NCI-H345 treated with DMSO at 0.1 percent for 48 hours (cell line): Measurements from ENCODE around the gene TMEM202.
"Not testable (repeated sequence)": the region's sequence is repeated elsewhere in the genome, so short reads cannot be mapped to it uniquely, and the experiment has no call there.

Source experiments
- DNase-seq: peaks from one replicate; lab custom pipeline; 2025; ENCODE audit not compliant: unreplicated experiment; lab: John Stamatoyannopoulos, UW

TMEM202 gene, protein sequence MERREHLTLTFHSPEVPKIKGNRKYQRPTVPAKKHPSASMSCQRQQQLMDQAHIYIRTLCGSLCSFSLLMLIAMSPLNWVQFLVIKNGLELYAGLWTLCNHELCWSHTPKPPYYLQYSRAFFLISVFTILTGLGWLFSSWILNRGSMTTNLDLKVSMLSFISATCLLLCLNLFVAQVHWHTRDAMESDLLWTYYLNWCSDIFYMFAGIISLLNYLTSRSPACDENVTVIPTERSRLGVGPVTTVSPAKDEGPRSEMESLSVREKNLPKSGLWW

GRCh38 chr15:72397796-72398588 lies at the start of gene TMEM202:
TMEM202 (plus strand) TSS chr15:72398305; CDS start chr15:72398327, 22 bp downstream.
- no peak for DNase-seq

GRCh38 chr15:72353266-72353665 lies 44.8 kb upstream of the TMEM202 start:
- no peak for DNase-seq

GRCh38 chr15:72354496-72354895 lies 43.6 kb upstream of the TMEM202 start:
- DNase-seq, result no peak

DNA sequence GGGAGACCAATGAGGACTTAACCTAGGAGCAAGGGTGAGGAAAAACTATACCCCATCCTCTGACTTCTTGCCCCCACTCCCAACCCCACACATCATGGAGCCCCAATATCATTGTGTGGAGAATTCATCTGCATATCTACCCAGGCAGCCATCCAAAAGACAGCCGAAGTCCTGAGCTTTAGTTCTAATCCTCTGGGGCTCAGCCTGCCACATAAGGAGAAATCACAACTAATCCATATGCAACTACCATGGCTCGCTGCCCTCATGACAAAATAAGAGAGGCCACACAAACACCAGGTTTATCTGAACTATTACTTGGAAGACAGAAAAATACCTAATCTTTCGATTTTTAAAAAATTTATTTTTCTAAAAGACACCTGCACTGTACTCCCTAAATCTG lies 40.0 kb upstream of the TMEM202 start:
- no peak for DNase-seq

DNA sequence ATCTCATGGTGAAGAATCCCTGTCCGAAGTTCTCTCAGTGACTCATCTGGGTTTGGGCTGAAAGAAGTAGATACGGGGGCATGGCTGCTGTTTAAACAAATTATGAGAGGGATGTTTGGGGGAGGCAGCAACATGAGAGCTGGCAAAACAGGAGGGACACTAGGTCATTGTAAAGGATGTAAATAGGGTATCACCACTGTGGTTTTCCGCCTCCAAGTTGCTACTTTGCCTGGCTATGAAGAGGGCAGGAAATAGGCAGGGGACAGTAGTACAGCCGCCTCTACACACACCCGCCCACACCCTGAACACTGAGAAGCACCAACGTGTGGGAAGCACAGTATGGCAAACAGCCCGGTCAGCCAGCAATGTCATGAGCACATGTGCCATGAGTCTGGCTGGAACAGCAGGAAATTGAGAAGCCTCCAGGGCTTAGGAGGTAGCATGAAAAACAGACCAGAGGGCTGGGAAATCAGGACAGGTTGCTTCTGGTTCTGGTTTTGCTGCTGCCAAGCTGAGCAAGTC lies 39.4 kb upstream of the TMEM202 start:
- no peak for DNase-seq

- no peak for DNase-seq
Measured at GRCh38 chr15:72361176-72361575, 36.9 kb upstream of the TMEM202 start.

DNA sequence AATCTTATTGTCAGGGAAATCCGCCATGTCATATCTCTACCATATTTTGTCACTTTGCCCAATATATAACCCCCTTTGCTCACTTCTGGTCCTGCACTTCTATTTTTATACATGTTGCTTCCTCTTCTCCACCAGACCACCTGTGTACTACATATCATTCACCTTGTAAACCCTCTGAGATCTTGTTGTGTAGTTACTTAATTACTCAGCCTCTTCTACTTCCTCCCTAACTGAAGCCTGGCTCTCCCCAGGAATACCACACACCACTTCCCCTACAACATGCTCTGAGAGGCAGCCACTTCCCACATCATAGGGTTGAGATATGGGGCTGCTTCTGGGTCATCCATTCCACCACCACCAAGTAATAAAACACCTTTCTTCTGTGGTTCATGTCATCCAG lies 32.3 kb upstream of the TMEM202 start:
- DNase-seq, result no peak

DNA sequence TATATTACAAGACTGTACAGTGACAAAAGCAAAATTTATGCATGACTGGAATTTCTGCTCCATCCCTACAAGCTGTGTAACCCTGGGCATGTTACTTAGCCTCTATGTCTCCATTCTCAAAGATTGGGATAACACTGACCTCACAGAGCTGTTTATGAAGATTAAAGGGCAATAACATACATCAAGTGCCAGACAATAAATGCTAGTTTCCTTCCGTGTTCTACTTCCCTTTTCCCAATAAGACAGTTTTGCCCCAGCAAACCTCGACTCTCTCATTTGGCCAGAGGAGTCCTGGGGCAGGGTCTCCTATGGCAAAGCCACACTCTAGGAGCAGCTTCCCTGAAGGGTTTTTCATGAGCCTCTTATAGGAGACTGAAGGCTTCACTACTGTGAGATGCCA lies 29.8 kb upstream of the TMEM202 start:
- DNase-seq, result no peak

DNA sequence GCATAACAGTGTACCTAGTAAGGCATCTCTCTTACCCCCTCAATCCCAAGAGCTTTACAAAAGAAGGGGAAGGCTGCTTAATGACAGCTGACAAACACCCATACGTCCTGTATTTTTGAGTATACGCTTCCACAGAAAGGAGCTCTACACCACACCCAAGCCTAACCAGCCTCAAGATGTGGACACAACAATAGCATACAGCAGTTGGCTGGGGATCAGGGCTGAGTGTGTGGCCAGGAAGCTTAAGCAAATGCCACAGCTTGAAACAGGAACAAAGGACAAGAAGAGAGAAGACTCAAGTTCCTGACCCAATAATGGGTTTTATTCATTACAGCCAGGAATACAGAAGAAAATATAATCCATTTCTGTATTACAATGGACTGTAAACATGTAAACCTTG lies 29.2 kb upstream of the TMEM202 start:
- no peak for DNase-seq

- DNase-seq, result no peak
Measured at GRCh38 chr15:72369964-72370363, 28.1 kb upstream of the TMEM202 start.

DNA sequence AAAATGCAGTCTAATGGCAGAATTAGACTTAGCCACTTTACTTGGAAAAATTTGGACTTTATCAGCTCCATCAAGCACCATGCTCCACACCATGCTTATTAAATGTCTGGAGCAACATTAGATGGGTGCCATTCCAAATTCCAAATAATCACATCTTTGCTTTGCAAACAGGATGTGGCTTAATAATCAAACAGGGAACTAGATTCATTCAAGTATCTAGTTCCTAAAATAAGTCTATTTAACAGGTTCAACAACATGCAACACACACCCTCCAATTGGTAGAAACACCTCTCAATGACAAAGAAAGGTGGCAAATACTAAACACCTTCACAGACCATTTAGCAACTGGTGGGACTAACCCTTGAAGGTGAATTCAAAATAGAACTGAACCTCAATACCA lies 25.7 kb upstream of the TMEM202 start:
- no peak for DNase-seq

- DNase-seq, result no peak
Measured at GRCh38 chr15:72375501-72375845, 22.6 kb upstream of the TMEM202 start.

- DNase-seq, result peak; percentile 84
Measured at GRCh38 chr15:72375846-72376581, 22.1 kb upstream of the TMEM202 start, which contains the start of gene HEXA. HEXA (minus strand) TSS chr15:72376014; CDS start chr15:72375972, 42 bp downstream.

- no peak for DNase-seq
Measured at GRCh38 chr15:72377331-72377730, 20.8 kb upstream of the TMEM202 start.

- DNase-seq, result not testable (repeated sequence)
Measured at GRCh38 chr15:72379106-72379505, 19.0 kb upstream of the TMEM202 start.

- DNase-seq, result no peak
Measured at GRCh38 chr15:72379856-72380430, 18.2 kb upstream of the TMEM202 start.

DNA sequence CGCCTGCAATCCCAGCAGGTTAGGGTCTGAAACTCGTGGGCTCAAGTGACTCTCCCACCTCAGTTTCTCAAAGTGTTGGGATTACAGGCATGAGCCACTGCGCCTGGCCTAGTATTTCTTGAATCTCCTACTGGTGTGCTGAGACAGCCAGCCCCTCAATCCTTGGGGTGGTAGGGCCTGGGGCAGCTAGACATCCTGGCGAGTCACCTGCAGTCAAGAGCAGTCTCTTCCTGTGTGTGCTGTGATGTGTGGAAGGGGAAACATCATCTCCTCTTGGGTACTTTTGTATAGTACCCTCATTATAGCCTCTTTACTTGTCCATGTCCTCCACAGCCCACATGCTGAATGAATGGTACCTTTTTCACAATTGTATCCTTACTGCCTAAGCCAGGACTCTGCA lies 17.4 kb upstream of the TMEM202 start:
- no peak for DNase-seq

DNA sequence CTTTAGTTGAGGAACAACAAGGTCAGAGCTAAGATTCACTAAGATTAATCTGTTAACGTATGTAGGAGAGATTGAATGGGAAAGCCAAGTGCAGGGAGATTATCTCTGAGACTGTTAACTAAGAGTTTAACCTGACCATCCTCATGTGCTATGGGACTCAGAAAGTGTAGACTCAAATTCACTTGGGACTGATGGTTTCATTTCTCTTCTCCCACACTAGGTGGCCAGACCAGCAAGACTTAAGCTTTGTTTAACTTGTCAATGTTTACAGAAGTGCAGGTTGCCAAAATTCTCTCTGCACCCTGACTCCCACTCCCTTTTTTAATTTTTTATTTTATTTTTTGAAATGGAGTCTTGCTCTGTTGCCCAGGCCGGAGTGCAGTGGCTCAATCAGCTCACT lies 16.0 kb upstream of the TMEM202 start:
- DNase-seq, result no peak

DNA sequence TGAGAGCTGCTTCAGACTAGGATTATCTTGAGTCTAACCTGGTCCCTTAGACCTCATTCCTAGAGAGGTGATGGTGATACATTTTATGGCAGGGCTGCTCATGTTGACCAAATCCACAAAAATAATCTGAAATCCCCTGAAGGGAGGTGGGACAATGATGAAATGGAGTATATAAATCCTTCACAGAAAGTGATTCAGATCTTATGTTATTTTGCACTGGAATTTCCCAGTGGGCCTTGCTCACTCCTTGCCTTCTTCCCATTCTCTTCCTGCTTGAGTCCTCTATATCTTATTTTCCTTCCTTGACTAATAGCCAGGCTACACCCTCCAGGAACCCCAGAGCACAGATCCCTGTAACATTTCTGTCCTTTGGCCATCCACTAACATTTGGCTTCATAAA lies 10.4 kb upstream of the TMEM202 start:
- DNase-seq, result no peak

DNA sequence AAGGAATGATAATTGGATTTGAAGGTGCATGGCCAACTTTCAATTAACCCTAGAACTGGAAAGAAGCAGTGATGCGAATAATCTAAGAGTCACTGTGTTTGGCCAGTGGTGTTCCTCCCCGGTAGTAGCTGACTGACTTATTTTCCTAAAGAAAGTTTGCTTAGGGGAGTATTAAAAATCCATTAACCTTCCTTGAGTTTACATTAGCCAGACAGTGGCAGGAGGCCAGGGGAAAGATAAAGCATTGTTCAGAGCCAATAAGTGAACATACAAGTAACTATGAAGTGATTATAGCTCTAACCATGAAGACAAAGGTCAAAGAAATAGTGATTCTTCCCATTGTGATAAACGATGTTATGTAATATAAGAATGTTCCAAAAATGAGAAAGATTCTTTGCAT lies 8.9 kb upstream of the TMEM202 start:
- no peak for DNase-seq

GRCh38 chr15:72396331-72396730 lies 1.8 kb upstream of the TMEM202 start:
- not testable (repeated sequence) for DNase-seq
